Kidney (tissue), 14 donors: ENCODE measurements around the gene CBX5. TPM values are rescaled to one million over a fixed set of nuclear protein-coding genes. Genes with fewer than 3 reads are reported as not detected.
A peak's percentile ranks its signal among the peaks of the same experiment; 100 is the strongest.

ENCODE experiments used
- DNase-seq, 5 donors: peaks; one replicate each; pipeline ENCODE4 v3.0.0-alpha.2; 2013 to 2020
- FAIRE-seq: peaks from 2 replicates; lab custom pipeline; 2012; peaks lifted over from hg19 to GRCh38; lab: Jason Lieb, UNC
- H3K27ac ChIP-seq, 2 donors: one replicate each; pipeline ENCODE4 v1.7.0; 2013; ENCODE audit warnings: low read depth in 2 of 2, low read length in 2 of 2, inconsistent platforms in 1 of 2
- H3K27me3 ChIP-seq: one replicate; pipeline ENCODE4 v1.7.1; 2013; ENCODE audit warnings: low read length, inconsistent platforms; ENCODE audit not compliant: control insufficient read depth, insufficient read depth
- H3K36me3 ChIP-seq, 3 donors: one replicate each; pipeline versions ENCODE4 v1.7.0 to v1.7.1; 2013; ENCODE audit warnings: low read length in 3 of 3, control low read depth in 1 of 3, inconsistent platforms in 1 of 3; ENCODE audit not compliant: insufficient read depth in 3 of 3, control insufficient read depth in 2 of 3
- H3K4me1 ChIP-seq, 3 donors: one replicate each; pipeline versions ENCODE4 v1.7.0 to v1.7.1; 2013; ENCODE audit warnings: low read length in 3 of 3, inconsistent platforms in 1 of 3, low read depth in 1 of 3; ENCODE audit not compliant: control insufficient read depth in 2 of 3, insufficient read depth in 2 of 3
- H3K4me3 ChIP-seq, 3 donors: one replicate each; pipeline versions ENCODE4 v1.7.0 to v1.8.1; 2013; ENCODE audit warnings: low read length in 3 of 3, control low read depth in 1 of 3, inconsistent platforms in 1 of 3
- H3K9ac ChIP-seq, 3 donors: one replicate each; pipeline versions ENCODE4 v1.7.0 to v1.7.1; 2013; ENCODE audit warnings: low read length in 3 of 3, control low read depth in 1 of 3, inconsistent platforms in 1 of 3
- H3K9me3 ChIP-seq, 3 donors: one replicate each; pipeline versions ENCODE4 v1.7.0 to v1.7.1; 2013; ENCODE audit warnings: low read length in 3 of 3, control low read depth in 1 of 3, inconsistent platforms in 1 of 3; ENCODE audit not compliant: control insufficient read depth in 2 of 3, insufficient read depth in 1 of 3
- intact Hi-C: fragments of 100-400 bp; cut with DNase I; formaldehyde crosslinking; loops from one replicate; pipeline ENCODE4 v1.11.1; 2022
- polyA plus RNA-seq: library from polyadenylated mRNA; stranded (reverse); fragments of 350-450 nt; fragmentation: Illumina TruSeq; extraction: RNeasy Lipid Tissue Mini Kit (QIAGEN cat#74804); gene quantifications from one replicate; pipeline ENCODE4 v1.2.3, GENCODE V29; 2014; ENCODE audit warnings: low read depth, low replicate concordance; ENCODE audit not compliant: insufficient read depth
- total RNA-seq: library from RNA; stranded (reverse); fragmentation: NEBNext Ultra II Directional; extraction: Animal tissue kit (Norgen Biotek cat#: 25700); gene quantifications from one replicate; pipeline ENCODE4 v1.2.1, GENCODE V29; 2021
- TF ChIP-seq, protein P1 (sequence below): IDR thresholded peaks from 3 replicates; pipeline ENCODE4 v1.5.1; 2012; ENCODE audit warnings: mild to moderate bottlenecking, moderate library complexity, borderline replicate concordance; ENCODE audit not compliant: insufficient read depth; ENCODE audit errors: extremely low read depth
- donor health status: control.
- donor health status: control.
- donor health status: control.
- donor health status: control.
- donor health status: control.
- donor health status: DM: yes; HTN: yes; CAD: no.
- donor health status: Normal renal cell carcinoma (clear cell type).

CBX5 gene
- total and polyA plus RNA-seq, 2 donors from 2014 or later: 15.0 to 112 TPM

DNA sequence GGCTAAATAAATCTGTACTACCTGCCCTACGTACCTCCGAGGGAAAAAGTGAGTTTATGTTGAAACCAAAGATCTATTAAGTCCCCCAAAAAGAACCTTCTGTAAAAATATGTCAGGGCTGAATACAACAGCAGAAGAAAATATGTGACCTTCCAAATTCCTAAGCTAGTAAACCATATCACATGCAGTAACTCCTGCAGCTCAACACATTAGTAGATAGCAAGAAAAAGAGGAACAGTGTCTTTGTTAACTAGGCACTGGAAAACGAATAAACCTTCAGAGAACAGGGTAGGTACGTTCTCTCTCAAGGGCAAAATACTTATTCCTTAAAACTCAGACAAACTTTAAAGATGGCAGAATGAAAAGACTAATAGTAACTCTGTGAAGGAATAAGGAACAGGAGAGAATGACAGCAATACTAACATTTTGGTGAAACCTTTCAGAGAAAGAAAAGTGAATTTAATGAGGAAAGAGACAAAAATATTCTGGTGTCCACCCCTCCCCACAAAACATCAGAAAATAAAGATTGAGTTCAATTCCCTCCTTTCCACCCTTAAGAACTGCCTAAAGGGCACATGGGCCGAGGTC lies 18.0 kb downstream of the CBX5 start:
- intact Hi-C loops: no loop called here
- peak overlapping the region in 2 of 3 donors; percentile 10 to 25 for H3K9ac ChIP-seq
- no peaks in the 10 kb centered on the region for H3K36me3 ChIP-seq
- no peaks in the 10 kb centered on the region for H3K9me3 ChIP-seq
- peaks cover 14 to 23% (median 20%) of the 10 kb centered on the region in 3 donors for H3K4me1 ChIP-seq
- TF ChIP-seq, protein P1, sequence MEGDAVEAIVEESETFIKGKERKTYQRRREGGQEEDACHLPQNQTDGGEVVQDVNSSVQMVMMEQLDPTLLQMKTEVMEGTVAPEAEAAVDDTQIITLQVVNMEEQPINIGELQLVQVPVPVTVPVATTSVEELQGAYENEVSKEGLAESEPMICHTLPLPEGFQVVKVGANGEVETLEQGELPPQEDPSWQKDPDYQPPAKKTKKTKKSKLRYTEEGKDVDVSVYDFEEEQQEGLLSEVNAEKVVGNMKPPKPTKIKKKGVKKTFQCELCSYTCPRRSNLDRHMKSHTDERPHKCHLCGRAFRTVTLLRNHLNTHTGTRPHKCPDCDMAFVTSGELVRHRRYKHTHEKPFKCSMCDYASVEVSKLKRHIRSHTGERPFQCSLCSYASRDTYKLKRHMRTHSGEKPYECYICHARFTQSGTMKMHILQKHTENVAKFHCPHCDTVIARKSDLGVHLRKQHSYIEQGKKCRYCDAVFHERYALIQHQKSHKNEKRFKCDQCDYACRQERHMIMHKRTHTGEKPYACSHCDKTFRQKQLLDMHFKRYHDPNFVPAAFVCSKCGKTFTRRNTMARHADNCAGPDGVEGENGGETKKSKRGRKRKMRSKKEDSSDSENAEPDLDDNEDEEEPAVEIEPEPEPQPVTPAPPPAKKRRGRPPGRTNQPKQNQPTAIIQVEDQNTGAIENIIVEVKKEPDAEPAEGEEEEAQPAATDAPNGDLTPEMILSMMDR: no peak
- H3K4me3 ChIP-seq: peak overlapping the region in 1 of 3 donors; percentile 5
- H3K27ac ChIP-seq: peak overlapping the region; percentile 23 to 48
- DNase-seq (peak in 2 of 5 donors; percentile 46 to 50), FAIRE-seq (no peak)
- no peaks in the 10 kb centered on the region for H3K27me3 ChIP-seq

DNA sequence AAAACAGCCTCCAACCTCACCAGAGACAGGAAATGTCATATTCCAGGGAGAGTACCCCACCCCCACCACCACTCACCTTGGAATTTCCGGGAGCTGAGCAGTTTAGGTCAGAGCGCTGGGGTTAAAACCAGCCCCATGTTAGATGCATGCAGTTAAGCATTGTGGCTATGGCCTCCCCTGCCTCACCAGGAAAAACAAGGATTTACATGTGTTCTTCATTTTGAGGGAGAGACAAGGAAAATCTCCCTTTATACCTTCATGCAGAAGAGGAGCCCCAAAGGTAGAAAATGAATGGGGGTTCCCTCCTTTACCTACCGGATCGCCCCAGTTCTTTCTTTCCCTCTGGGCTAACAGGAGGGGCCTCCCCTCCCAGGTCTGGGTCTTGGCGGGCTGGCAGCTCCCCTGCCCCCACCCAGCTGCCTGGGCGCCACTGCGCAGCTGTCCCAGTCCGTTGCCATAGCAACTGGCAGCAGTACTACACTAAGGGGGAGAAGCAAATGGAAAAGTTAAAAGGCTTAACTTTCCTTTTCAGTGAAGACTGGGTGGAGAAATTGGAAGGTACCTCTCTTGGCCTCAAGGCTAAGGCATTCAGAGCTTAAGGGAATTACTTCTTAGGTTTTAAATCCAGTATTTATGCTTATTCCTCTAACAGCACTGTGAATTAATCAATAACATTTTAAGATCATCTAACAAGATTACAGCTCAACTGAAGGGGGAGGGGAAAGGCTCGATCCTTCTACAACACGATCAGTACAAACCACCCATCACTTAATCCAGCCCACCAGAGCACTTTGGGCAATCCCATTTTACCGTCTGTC lies 20.5 kb downstream of the CBX5 start:
- peaks cover 14 to 23% (median 20%) of the 10 kb centered on the region in 3 donors for H3K4me1 ChIP-seq
- intact Hi-C loops: no loop called here

DNA sequence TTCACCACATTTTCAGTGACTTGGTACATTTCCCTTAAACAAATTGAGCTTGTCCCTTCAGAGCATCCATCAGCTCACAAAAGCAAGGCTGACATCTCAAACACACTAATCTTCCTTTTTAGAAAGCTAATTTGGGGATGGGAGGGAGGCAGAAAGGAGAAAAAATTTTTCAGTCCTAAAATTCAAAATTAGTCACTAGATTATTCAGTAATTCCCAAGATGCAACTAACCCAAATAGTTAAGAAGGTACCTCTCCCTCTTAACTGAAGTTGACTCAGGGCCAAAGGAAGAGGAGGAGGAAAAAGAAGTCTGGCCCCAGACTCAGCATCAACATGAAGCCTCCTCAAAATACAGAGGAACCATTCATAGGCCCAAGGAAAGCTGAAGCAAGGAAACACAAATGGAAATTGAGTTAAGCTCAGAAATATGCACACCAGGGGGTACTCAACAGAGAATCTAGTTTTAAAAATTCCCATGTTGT lies 21.7 kb downstream of the CBX5 start:
- H3K4me1 ChIP-seq: peaks cover 14 to 23% (median 20%) of the 10 kb centered on the region in 3 donors
- no peaks in the 10 kb centered on the region for H3K9me3 ChIP-seq
- intact Hi-C loops: no loop called here
- DNase-seq (peak in 1 of 5 donors; percentile 26), FAIRE-seq (no peak)
- no peaks in the 10 kb centered on the region for H3K27me3 ChIP-seq
- H3K27ac ChIP-seq: peak overlapping the region; percentile 18 to 85
- peak overlapping the region in 1 of 3 donors; percentile 38 for H3K9ac ChIP-seq
- TF ChIP-seq, protein P1: no peak
- H3K36me3 ChIP-seq: peaks cover 2 to 10% (median 3%) of the 10 kb centered on the region in 3 donors
- H3K4me3 ChIP-seq: no peak overlapping the region

More for the DNA sequence above, 20.5 kb downstream of the CBX5 start:
- Histone ChIP-seq H3K4me3 (peak overlapping the region; percentile 49 to 77 (median 66)), H3K9me3 (no peaks in the 10 kb centered on the region), H3K36me3 (peaks cover 2 to 10% (median 3%) of the 10 kb centered on the region in 3 donors), H3K27me3 (no peaks in the 10 kb centered on the region), H3K9ac (peak overlapping the region; percentile 38 to 53 (median 41)), H3K27ac (peak overlapping the region; percentile 85 to 86)
- TF ChIP-seq, protein P1: no peak
- DNase-seq (peak; percentile 90 to 97 (median 93)), FAIRE-seq (no peak)
